GM18508 (cell line): ENCODE measurements around the gene PLET1.
"Not testable (repeated sequence)": the region's sequence is repeated elsewhere in the genome, so short reads cannot be mapped to it uniquely, and the experiment has no call there.

Source experiments
- ATAC-seq: cut with Tn5 transposase; IDR thresholded peaks from one replicate; pipeline ENCODE4 v1.9.1; 2021; ENCODE audit warnings: moderate number of reproducible peaks; ENCODE audit not compliant: insufficient read depth, unreplicated experiment

The PLET1 gene

DNA sequence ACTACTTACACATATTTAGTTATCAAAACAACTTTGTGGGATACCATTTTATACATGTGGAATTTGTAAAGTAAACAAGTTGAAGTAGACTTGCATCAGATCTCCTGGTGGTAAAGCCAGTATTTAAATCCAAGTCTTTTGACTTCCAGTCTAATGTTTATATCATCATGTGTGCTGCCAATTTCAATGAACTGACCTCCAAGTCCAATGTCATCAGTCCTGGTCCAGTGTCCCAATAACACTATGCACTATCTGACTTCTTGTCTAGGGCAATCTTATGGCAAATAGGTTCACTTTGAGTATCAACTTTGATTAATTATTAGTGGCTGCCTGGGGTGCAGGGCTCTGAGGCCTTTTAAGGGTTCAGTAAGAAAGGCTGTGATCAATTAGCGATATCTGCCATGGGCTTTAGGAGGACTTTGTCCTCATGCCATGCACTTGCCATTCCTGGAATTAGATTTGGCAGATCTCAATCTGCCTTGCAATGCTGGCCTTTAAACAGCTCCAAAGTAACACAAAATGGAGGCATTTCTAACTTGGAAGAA is 44.0 kb downstream of the PLET1 start:
- ATAC-seq, result no peak

DNA sequence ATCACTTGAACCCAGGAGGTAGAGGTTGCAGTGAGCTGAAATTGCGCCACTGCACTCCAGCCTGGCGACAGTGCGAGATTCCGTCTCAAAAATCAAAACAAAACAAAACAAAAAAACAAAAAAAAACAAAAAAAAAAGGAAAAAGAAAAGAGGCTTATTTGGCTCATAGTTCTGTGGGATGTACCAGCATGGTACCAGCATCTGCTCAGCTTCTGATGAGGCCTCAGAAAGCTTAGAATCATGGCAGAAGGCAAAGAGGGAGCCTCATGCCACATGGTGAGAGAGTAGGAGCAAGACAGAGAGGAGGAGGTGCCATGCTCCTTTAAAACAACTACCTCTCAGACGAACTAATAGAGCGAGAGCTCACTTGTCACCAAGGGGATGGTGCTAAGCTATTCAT is 45.0 kb downstream of the PLET1 start:
- no peak for ATAC-seq

DNA sequence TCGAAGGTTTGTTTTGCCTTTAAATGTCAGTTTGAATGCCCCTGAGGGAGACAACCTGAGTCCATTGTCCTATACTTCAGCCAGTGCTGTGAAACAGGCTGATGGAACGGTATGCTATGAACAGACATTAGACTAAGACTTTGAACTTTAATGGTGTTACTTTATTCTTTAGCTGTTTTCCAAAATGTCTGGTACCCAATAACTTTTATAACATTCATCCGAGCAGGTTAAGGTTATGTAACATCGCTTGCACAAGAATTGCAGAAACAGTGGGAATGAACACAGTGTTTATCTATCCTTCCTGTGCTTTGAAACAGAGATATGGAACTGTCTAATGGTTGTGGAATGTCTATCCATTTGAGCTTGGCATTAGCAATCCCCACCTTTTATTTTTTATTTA is 46.9 kb downstream of the PLET1 start:
- no peak for ATAC-seq

DNA sequence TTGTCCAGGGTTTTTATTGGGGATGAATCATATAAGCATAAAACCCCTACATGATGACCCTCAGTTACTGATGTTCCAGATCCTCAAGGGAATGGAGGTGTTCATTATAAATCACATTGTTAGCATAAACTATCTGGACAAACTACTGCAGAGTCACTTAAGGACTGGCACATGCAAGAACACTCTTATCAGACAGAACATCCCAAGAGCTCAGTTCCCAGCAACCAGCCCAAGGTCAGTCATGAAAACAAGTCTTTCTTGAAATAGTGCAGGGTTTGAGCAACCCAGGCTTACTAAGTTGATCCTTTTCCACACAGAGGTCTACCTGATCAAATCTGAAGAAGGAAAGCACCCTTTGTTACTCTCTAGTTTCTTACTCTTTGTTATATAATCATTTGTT is 48.0 kb downstream of the PLET1 start:
- no peak for ATAC-seq

DNA sequence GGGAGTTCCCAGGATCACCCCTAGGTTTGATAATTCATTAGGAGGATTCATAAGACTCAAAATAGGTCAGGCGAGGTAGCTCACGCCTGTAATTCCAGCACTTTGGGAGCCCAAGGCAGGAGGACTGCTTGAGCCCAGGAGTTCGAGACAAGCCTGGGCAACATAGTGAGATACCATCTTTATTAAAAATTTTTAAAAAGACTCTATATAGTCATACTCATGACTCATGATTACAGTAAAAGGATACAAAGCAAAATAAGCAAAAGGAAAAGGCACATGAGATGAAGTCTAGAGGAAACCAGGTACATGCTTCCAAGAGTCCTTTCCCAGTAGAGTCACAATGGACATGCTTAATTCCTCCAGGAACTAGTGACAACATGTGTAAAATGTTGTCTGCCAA is 48.4 kb downstream of the PLET1 start:
- no peak for ATAC-seq

DNA sequence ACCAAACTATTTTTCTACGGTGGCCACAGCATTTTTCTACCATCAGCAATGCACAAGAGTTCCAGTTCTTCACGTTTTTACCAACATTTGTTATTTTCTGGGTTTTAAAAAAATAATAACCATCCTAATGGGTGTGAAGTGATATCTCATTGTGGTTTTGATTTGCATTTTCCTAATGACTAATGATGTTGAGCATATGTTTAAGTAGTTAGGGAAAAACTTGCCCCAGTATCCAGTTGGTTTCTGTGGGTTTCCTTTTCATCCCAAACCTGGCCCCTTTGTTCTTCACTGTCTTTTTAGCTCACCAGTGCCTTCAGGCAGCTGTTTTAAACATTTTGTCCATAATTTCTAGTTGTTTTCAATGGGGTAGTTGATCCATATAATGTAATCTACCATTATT is 49.1 kb downstream of the PLET1 start:
- no peak for ATAC-seq

DNA sequence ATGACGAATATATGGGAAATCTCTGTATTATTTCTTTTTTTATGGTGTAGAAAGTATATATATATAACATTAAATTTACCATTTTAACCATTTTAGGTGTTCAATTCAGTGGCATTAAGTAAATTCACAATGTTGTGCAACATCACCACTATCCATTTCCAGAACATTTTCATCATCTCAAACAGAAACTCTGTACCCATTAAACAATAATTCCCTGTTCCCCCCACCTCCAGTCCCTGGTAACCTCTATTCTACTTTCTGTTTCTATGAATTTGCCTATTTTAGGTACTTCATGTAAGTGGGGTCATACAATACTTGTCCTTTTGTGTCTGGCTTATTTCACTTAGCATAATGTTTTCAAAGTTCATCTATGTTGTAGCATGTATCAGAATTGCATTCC is 49.8 kb downstream of the PLET1 start:
- ATAC-seq, result no peak

DNA sequence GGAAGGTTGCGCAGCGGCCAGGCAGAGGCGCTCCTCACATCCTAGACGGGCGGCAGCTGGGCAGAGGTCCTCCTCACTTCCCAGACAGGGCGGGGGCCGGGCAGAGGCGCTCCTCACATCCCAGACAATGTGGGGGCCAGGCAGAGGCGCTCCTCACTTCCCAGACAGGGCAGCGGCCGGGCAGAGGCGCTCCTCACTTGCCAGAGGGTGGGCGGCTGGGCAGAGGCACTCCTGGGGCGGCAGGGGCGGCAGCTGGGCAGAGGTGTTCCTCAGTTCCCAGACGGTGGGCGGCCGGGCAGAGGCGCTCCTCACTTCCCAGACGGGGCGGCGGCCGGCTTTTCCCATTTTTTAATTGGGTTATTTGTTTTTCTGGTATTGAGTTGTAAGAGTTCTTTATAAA is 54.6 kb downstream of the PLET1 start:
- ATAC-seq, result no peak

DNA sequence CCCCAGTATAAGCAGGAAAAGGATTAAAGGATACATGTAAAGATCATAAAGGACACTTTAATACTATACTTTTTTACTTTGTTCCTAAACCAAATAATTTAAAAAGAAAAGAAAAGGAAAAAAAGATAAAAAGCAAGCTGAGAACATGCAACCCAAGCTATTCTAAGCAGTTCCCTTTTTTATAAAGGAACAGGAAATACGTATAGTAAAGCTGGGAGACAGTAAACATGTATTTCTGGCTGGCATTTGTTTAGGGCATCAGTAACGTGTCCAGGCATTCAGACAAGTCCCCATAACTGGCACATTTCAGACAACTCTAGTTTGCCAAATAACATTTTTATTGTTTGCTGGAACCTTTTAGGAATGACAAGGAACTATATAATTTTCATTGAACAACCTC is 60.4 kb downstream of the PLET1 start:
- no peak for ATAC-seq

DNA sequence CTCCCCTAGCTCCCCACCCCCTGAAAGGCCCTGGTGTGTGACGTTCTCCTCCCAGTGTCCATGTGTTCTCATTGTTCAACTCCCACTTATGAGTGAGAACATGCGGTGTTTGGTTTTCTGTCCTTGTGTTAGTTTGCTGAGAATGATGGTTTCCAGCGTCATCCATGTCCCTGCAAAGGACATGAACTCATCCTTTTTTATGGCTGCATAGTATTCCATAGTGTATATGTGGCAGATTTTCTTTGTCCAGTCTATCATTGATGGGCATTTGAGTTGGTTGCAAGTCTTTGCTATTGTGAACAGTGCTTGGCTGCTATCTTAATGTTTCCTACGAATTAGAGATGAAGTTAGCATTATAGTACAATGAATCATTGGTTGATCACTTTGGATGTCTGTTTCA is 61.6 kb downstream of the PLET1 start:
- not testable (repeated sequence) for ATAC-seq
